ENCODE measurements around the gene CACNG6.

The CACNG6 gene

GRCh38 chr19:54047616-54048015 is 56.2 kb downstream of the CACNG6 start:
- DNase-seq: no peak
